Motor neuron (in vitro differentiated cells): ENCODE data around the gene PSPN. TPM values are rescaled to one million over a fixed set of nuclear protein-coding genes. Genes with fewer than 3 reads are reported as not detected.

Source experiments
- ATAC-seq, 8 experiments: fragments of 200-7000 bp; cut with Tn5 transposase; replicated peaks in 6 of 8; 2 replicates each; pipeline ENCODE4 v1.8.0; 2021; ENCODE audit warnings: mild to moderate bottlenecking in 8 of 8, moderate library complexity in 8 of 8
- H3K27ac ChIP-seq, 2 donors: fragments of 250-450 bp; sonication (Bioruptor Pico); 2 replicates each; pipeline ENCODE4 v1.9.0; 2021; ENCODE audit warnings: antibody characterized with exemption in 2 of 2, mild to moderate bottlenecking in 2 of 2, moderate library complexity in 1 of 2
- H3K4me1 ChIP-seq, 2 donors: fragments of 250-450 bp; sonication (Bioruptor Pico); replicated peaks in 1 of 2; 2 replicates each; pipeline ENCODE4 v1.6.1; 2021; ENCODE audit warnings: antibody characterized with exemption in 2 of 2, mild to moderate bottlenecking in 2 of 2, moderate library complexity in 1 of 2
- H3K4me3 ChIP-seq, 5 donors: fragments of 250-450 bp; sonication (Bioruptor Pico); 2 replicates each; pipeline ENCODE4 v1.9.0; 2021; ENCODE audit warnings: antibody characterized with exemption in 5 of 5, mild to moderate bottlenecking in 5 of 5, moderate library complexity in 4 of 5
- WGBS, 10 experiments: fragments of 450-650 bp; shearing (Covaris generic); methylation state at CpG; one replicate each; pipeline ENCODE4 v1.0.0; 2022; 5-methylcytosine and 5-hydroxymethylcytosine counted together
- in situ Hi-C, 9 experiments: fragments of 400-800 bp; cut with MboI; loops; one replicate each; pipeline ENCODE4 v1.15.0; 2021; ENCODE audit warnings: low sequenced_read_pairs in 9 of 9, low pct_unique_long_range_greater_than_20kb in 2 of 9; ENCODE audit not compliant: unreplicated experiment in 9 of 9
- total RNA-seq, 8 experiments: library from RNA; unstranded; fragments of 300-600 nt; gene quantifications; 2 replicates each; pipeline versions ENCODE4 v1.2.3 to v1.2.4, GENCODE V29; 2022

Gene PSPN, protein sequence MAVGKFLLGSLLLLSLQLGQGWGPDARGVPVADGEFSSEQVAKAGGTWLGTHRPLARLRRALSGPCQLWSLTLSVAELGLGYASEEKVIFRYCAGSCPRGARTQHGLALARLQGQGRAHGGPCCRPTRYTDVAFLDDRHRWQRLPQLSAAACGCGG
- total RNA-seq, result 1 to 10 TPM; 1.2 to 4.3 (median 1.6) TPM

DNA sequence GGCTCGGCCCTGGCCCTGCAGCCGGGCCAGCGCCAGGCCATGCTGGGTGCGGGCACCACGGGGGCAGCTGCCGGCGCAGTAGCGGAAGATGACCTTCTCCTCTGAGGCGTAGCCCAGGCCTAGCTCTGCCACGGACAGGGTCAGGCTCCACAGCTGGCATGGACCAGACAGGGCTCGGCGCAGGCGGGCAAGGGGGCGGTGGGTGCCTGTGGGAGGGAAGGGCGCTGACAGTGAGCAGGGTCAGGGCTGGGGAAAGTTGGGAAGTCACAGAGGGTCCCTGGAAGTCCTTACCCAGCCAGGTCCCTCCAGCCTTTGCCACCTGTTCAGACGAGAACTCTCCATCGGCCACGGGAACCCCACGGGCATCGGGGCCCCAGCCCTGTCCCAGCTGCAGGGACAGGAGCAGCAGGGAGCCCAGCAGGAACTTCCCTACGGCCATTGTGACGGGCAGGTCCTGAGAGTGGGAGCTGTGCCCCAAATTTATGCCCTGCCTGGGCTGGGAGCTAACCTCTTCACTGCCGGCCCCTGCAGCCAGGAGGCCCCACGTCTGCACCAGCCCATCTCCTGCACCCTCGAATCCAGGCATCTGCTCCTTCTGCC is at the start of gene PSPN:
PSPN (minus strand) TSS at position 523 of the 600 bp plus-strand sequence; CDS start at position 439, 84 bp downstream.
- no peak for ATAC-seq
- peaks cover 9 to 14% of the 10 kb centered on the region in 2 donors for H3K4me1 ChIP-seq
- in situ Hi-C loops, result no loop called here
- H3K27ac ChIP-seq, result no peak within 1 kb of the TSS
- no peak within 1 kb of the TSS for H3K4me3 ChIP-seq
- WGBS, 10 experiments, result 90% methylated on average over 2 of the region's 25 CpGs; no CpG with 5 or more reads in 9 of the 10 experiments

DNA sequence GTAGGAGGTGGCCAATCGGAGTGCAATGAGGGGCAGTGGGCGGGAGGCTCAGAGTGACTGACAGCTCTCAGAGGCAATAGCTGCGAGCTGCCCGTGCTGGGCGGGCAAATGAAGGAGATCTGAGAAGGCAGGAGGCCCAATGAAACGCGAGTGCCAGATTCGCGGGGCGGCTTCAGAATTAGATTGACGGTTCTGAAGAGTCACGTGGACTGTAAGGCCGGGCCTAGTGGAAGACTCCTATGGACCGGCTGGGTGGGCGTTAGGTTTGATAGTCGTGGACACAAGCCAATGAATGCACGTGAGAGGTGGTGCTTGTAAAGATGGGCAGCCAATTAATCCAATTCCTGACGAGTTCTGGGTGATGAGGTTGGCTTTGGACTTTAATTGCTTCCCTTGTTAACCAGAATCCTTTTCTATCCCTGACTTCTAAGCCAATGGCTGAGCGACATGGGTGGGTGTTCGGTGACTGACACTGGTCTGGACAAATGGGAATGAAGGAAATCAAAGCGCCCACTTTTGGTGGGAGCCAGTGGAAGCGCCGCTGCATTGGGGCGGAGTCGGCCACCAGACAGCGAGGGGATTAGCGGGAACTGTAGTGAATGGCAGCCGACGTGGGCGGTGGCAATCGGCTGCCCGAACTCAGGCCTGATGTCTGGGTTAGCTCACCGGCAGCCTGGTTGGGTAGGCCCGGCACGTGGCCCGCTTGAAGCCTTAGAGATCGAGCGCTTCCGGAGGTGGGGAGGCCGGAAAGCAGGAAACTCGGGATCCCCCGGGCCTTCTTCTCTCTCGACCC is 49.4 kb upstream of the PSPN start:
- 0 to 23% (median 1%) methylated on average over 1 to 22 of the region's 43 CpGs for WGBS, 10 experiments
- peak; percentile 83 to 90 (median 88) for ATAC-seq
- Histone ChIP-seq H3K4me3 (peak overlapping the region in 4 of 5 donors; percentile 7 to 18 (median 14)), H3K27ac (peak overlapping the region; percentile 85 to 91), H3K4me1 (peaks cover 11 to 16% of the 10 kb centered on the region in 2 donors)
- in situ Hi-C loops, result no loop called here

DNA sequence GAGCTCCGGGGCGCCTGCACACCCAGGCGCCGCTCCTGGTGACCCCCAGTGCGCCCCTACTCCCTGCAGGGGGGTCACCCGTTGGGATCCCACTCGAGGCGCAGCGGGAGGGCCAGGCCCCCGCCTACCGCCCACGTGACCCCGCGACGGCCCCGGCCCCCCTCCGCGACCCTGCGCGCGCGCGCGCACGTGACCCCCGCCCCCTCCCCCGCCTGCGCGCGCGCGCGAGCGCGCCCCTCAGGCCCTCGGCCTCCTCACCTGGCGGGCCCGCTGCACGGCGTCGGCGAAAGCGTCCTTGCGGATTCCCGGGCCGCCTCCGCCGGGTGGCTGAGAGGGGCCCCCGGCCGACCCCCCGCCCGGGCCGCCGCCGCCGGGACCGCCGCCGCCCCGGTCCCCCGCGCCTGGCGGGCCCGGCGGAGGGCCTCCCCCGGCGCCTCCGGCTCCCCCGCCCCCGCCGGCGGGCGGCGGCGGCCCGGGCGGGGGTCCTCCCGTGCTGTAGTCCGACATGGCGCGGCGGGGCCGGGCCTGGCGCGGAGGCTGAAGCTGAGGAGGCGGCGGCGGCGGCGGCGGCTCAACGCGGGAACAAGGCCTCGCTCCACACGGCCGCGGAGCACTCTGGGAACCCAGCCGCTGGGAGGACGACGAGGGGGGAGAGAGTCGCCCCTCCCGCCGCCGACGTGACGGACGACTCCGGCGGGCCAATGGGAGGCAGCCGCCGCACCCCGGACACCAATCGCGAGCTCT is 48.6 kb upstream of the PSPN start, which contains the start of gene KHSRP:
KHSRP (minus strand) TSS at position 617 of the 744 bp plus-strand sequence; CDS start at position 507, 110 bp downstream.
- 0 to 1% methylated on average over 2 to 11 of the region's 114 CpGs; no CpG with 5 or more reads in 8 of the 10 experiments for WGBS, 10 experiments
- in situ Hi-C loops, result no loop called here
- peaks cover 11 to 16% of the 10 kb centered on the region in 2 donors for H3K4me1 ChIP-seq
- ATAC-seq, result no peak
- H3K27ac ChIP-seq, result peak within 1 kb of the TSS; percentile 91 to 98
- peak within 1 kb of the TSS; percentile 46 to 70 (median 53) for H3K4me3 ChIP-seq

DNA sequence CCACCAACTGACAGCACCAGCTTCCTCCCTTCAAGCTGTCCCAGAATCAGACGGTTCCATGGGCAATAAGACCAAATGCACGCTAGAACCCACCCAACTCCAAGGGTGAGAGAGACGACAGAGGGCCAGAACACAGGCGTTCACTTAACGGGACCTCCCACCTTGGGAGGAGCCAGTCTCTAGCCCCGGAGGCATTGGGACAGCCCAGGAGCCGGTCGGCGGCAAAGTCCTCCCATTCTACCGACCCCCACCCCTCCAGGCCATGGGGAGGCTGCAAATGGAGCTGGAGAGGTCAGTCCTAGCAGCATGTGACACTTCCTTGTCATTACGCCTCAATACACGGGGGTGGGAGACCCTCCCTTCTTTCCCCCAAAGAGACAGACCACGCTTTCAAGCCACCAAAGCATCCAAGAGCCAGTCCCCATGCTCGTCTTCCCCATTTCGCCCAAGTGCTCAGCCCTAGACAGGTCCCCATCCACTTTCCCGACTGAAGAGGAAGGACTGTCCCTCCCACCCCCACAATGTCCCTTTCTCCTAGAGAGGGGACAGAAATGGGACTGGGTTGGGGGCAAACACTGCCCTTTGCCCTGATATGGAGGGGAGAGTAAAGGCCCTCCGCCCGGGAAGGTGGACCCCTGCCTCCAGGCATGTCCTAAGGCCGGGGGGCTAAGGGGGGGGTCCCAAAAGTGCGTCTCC is 47.9 kb upstream of the PSPN start:
- peak overlapping the region; percentile 46 to 70 (median 53) for H3K4me3 ChIP-seq
- H3K27ac ChIP-seq, result peak overlapping the region; percentile 91 to 98
- peaks cover 11 to 16% of the 10 kb centered on the region in 2 donors for H3K4me1 ChIP-seq
- WGBS, 10 experiments, result 0 to 1% (median 0%) methylated on average over 2 to 9 of the region's 20 CpGs; no CpG with 5 or more reads in 6 of the 10 experiments
- ATAC-seq, result peak in 3 of 8 experiments; percentile 1 to 7 (median 6)
- in situ Hi-C loops, result no loop called here

DNA sequence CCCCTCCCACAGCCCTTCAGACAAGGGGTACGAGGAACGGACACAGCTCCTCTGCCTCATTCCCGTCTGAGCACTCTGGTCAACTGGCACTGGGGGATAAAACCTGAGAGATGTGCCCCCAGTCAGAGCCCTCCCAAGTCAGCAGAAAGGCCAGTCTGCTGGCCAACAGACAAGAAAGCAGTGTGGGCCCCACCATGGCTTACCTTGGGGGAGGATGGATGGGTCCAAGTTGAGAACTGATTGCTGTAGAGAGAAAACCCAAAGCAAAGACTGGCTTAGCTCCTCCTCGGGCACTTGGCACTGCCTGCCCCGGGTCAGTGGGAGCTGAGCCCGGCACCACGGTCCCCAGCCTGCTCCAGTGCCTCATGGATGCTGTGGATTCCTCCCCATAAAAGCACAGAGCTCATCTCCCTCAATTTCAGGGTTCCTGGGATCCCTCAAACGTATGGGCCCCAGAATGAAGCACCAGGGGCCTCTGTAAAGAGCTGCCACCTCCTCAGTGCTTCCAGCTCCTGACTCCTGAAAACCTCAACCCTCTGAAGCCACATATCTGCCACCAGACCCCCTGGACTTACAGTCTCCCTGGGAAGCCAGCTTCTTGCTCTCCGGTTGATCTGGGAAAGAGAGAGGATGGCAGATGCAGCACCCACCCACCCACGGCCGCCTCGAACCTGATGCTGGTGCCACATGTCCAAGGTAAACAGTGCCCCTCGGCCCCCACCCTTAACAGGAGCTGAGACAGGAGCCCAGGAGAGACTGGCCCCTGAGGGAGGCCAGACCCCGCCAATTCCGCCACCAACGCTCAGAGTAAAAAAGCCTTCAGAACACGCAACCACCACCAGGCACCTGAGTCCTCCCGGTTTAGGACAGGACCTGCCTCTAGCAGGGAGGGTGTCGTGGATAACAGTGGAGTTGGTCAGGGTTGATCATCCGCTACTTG is 45.6 kb upstream of the PSPN start:
- 40 to 100% (median 95%) methylated on average over 1 to 9 of the region's 20 CpGs; no CpG with 5 or more reads in 2 of the 10 experiments for WGBS, 10 experiments
- no peak for ATAC-seq
- Histone ChIP-seq H3K4me1 (peaks cover 11 to 16% of the 10 kb centered on the region in 2 donors), H3K4me3 (no peak overlapping the region), H3K27ac (no peak overlapping the region)
- in situ Hi-C loops, result no loop called here

DNA sequence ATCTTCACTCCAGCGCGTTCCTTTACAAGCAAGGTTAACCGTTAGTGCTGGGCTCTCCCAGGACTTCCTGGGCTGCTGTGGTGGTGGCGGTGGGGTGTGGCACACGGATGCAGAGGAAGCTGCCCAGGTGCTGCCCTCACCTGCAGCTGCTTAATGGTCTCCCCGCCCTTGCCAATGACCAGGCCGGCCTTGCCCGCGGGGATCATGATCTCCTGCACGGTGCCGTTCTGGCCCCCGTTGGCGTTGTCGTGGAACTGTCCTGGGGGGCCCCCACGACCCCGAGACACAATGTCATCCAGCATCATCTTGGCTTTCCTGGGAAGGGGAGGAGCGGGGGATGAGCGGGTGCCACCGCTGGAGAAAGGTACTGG is 42.8 kb upstream of the PSPN start:
- in situ Hi-C loops, result no loop called here
- ATAC-seq, result no peak
- Histone ChIP-seq H3K4me3 (no peak overlapping the region), H3K4me1 (peaks cover 6 to 10% of the 10 kb centered on the region in 2 donors), H3K27ac (no peak overlapping the region)
- 78 to 100% (median 100%) methylated on average over 1 to 8 of the region's 19 CpGs; no CpG with 5 or more reads in 5 of the 10 experiments for WGBS, 10 experiments

DNA sequence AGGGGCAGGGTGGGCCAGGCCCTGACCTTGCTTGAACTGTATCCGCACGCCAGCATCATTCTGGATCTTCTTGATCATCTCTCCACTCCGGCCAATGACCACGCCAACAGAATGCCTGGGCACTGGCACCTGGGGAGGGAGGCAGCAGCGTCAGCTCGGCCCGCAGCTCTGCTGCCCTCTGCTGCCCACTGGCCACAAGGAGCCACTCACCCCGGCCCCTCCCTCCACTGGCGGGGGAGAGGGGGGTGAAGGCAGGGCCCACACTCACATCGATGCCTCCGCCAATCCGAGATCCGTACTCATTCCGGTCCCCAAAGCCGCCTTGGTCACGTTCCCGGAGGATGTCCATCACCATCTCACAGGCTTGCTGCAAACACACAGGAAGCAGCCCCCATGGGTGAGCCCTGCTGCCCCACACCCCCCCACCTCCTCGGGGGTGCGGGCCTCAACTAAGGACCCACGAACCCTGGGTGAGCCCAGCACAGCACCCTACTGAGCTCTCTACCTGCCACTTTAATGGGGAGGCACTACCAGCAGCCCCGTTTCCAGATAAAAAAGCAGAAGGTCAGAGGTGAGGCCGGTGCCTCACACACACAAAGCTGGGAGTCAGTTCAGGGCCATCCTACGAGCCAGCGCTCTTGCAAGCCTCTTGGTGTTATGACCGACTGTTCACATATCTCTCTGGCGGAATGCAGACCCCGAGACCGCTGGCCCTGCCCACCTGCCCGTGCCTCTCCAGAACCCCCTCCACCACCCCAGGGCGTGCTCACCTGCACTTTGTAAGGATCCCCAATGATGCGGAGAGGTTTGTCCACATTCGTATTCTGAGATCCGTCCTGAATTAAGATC is 42.2 kb upstream of the PSPN start:
- peak in 7 of 8 experiments; percentile 25 to 62 (median 39) for ATAC-seq
- peaks cover 2 to 5% of the 10 kb centered on the region in 2 donors for H3K4me1 ChIP-seq
- no peak overlapping the region for H3K4me3 ChIP-seq
- in situ Hi-C loops, result no loop called here
- H3K27ac ChIP-seq, result no peak overlapping the region
- 40 to 95% (median 84%) methylated on average over 1 to 5 of the region's 33 CpGs; no CpG with 5 or more reads in 7 of the 10 experiments for WGBS, 10 experiments

DNA sequence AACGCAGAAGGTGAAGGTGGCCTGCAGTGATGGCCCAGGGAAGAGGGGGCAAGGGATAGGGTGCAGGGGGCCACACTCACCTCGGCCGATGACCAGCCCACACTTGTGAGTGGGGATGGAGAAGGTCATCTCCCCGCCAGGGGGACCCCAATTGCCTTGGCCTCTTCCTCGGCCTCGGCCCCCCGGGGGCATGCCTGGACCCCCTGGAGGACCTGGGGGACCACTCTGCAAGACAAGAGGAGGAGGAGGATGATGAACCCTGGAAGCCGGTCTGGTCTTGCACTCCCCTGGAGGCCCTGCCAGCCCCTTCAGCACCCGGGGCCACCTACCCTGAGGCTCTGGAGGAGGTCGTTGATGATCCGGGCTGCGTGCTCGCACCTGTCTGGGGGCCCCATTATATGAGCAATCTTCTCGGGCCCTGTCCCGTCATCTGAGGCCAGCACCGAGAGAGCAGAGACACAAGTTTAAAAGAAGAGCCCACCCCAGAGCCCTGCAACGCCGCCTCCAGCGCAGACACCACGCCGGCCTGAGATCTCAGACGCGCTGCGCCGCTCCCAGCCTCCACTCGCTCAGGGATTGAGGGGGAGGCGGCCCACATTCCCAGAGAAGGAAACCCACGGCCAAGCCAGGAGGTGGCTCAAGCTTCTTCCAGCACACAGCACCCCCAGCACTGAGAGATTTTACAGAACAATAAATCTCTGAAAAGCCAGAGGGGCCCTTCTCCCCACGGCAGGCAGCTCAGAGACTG is 41.1 kb upstream of the PSPN start:
- Histone ChIP-seq H3K27ac (no peak overlapping the region), H3K4me1 (no peaks in the 10 kb centered on the region), H3K4me3 (no peak overlapping the region)
- no peak for ATAC-seq
- in situ Hi-C loops, result no loop called here
- WGBS, 10 experiments, result 87 to 100% (median 100%) methylated on average over 2 to 9 of the region's 29 CpGs; no CpG with 5 or more reads in 5 of the 10 experiments

DNA sequence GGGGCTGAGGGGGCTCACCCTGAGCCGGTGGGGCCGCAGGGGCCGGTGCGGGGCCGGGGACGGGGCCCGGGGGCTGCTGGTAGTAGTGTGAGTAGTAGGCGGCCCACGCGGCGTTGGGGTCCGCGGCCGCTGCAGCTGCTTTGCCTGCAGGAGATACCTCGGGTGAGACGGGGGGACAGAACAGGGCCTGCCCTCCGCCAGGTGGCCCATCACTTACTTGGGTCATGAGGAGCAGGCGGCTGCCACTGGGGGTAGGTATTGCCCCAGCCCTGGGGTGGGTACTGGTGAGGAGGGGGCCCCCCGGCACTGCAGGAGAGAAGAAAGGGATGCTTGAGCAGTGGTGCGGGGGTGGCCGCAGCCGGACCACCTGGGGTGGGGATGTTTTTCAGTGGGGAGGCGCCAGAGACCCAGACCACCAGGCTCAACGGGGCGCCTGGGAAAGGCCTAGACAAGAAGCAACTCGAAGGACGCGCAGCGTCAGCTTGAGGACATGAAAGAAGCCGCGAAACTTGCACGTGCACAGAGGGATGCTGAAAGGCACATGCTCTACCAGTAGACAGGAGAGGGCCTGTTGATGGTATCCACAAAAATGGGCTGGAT is 40.0 kb upstream of the PSPN start:
- WGBS, 10 experiments, result 100% methylated on average over 1 to 3 of the region's 32 CpGs; no CpG with 5 or more reads in 8 of the 10 experiments
- H3K27ac ChIP-seq, result no peak overlapping the region
- H3K4me1 ChIP-seq, result no peaks in the 10 kb centered on the region
- peak in 3 of 8 experiments; percentile 1 to 5 (median 4) for ATAC-seq
- in situ Hi-C loops, result no loop called here
- no peak overlapping the region for H3K4me3 ChIP-seq
